WTC11 (cell line): ENCODE measurements around the gene KLHL1. TPM values are rescaled to one million over a fixed set of nuclear protein-coding genes. Genes with fewer than 3 reads are reported as not detected.

Source experiments
- total RNA-seq: library from RNA; stranded (reverse); gene quantifications from 3 replicates; pipeline ENCODE4 v1.2.3, GENCODE V29; 2021

Gene KLHL1
- total RNA-seq, 1 experiment from 2014 or later = not detected

Other genes starting within 250 kb of the KLHL1 start
- gene ATXN8OS, start 626 bp downstream of the KLHL1 start, total RNA-seq = not detected in 3 replicates